Panc1 (cell line): ENCODE results near the gene RASGRF2. TPM values are rescaled to one million over a fixed set of nuclear protein-coding genes. Genes with fewer than 3 reads are reported as not detected.
"Not testable (repeated sequence)": the region's sequence is repeated elsewhere in the genome, so short reads cannot be mapped to it uniquely, and the experiment has no call there.

Source experiments
- ATAC-seq: fragments of 200-7000 bp; cut with Tn5 transposase; 2 replicates; pipeline ENCODE4 v1.9.1; 2020; ENCODE audit warnings: mild to moderate bottlenecking, moderate library complexity
- BruUV-seq: library from RNA; stranded (reverse); fragments of 400-500 nt; replicated peaks from 2 replicates; lab custom pipeline; 2021; lab: Mats Ljungman, UMichigan
- CTCF ChIA-PET: fragments of 300-600 bp; sonication (Branson Sonifier 250); formaldehyde crosslinking; loops from one replicate; lab custom pipeline; 2022; ENCODE audit warnings: antibody characterized with exemption; lab: Charles Lee
- POLR2A ChIA-PET: fragments of 300-600 bp; sonication (Branson Sonifier 250); formaldehyde crosslinking; loops from one replicate; lab custom pipeline; 2022; ENCODE audit warnings: antibody characterized with exemption; lab: Charles Lee
- DNase-seq: peaks from one replicate; pipeline ENCODE4 v3.0.0-alpha.2; 2010; ENCODE audit warnings: low read depth, low spot score
- H3K27ac ChIP-seq: 2 replicates; pipeline ENCODE4 v1.5.1; 2011; ENCODE audit warnings: mild to moderate bottlenecking, low read length, inconsistent platforms
- H3K27me3 ChIP-seq: fragments of 200-500 bp; sonication (Bioruptor generic); 2 replicates; pipeline ENCODE4 v1.6.0; 2014; ENCODE audit warnings: low read length, inconsistent platforms; ENCODE audit not compliant: control insufficient read depth, insufficient read depth
- H3K36me3 ChIP-seq: fragments of 200-500 bp; sonication (Bioruptor generic); 2 replicates; pipeline ENCODE4 v1.5.1; 2014; ENCODE audit warnings: inconsistent platforms, mild to moderate bottlenecking, low read length, moderate library complexity; ENCODE audit not compliant: control insufficient read depth, insufficient read depth
- H3K4me1 ChIP-seq: 2 replicates; pipeline ENCODE4 v1.5.1; 2011; ENCODE audit warnings: inconsistent platforms, mild to moderate bottlenecking, low read length, moderate library complexity; ENCODE audit not compliant: control insufficient read depth, insufficient read depth
- H3K4me3 ChIP-seq, 2 experiments: 2 replicates each; pipeline ENCODE4 v1.5.1; 2011 to 2012; ENCODE audit warnings: low read depth in 2 of 2, low read length in 2 of 2, mild to moderate bottlenecking in 2 of 2, inconsistent platforms in 1 of 2, moderate library complexity in 1 of 2
- H3K9me3 ChIP-seq: fragments of 200-500 bp; sonication (Bioruptor generic); 2 replicates; pipeline ENCODE4 v1.5.1; 2014; ENCODE audit warnings: low read depth, mild to moderate bottlenecking, inconsistent platforms, low read length, moderate library complexity; ENCODE audit not compliant: control insufficient read depth, insufficient read depth
- CTCF ChIP-seq: fragments of 450-650 bp; IDR thresholded peaks from 2 replicates; pipeline ENCODE4 v1.5.1; 2017; ENCODE audit warnings: mild to moderate bottlenecking
- POLR2AphosphoS5 ChIP-seq: IDR thresholded peaks from 2 replicates; pipeline ENCODE4 v1.6.1; 2012; ENCODE audit warnings: mild to moderate bottlenecking, low read depth, low read length, moderate library complexity
- REST ChIP-seq, 2 experiments: IDR thresholded peaks; 2 replicates each; pipeline ENCODE4 v1.6.1; 2011 to 2012; ENCODE audit warnings: low read depth in 2 of 2, control low read depth in 1 of 2, low read length in 1 of 2, mild to moderate bottlenecking in 1 of 2, moderate library complexity in 1 of 2; ENCODE audit not compliant: insufficient read depth in 1 of 2
- SIN3A ChIP-seq: IDR thresholded peaks from 2 replicates; pipeline ENCODE4 v1.6.1; 2012; ENCODE audit warnings: low read depth, mild to moderate bottlenecking, low read length, moderate library complexity, borderline replicate concordance; ENCODE audit not compliant: insufficient read depth
- TCF7L2 ChIP-seq: IDR thresholded peaks from 2 replicates; pipeline ENCODE4 v1.6.1; 2011; ENCODE audit warnings: mild to moderate bottlenecking, low read depth, low read length, inconsistent platforms
- in situ Hi-C: cut with HindIII; loops from 2 replicates; pipeline ENCODE4 v1.10.0; 2016; ENCODE audit warnings: low sequenced_read_pairs, low pct_unique_long_range_greater_than_20kb
- intact Hi-C: fragments of 100-400 bp; cut with micrococcal nuclease; formaldehyde crosslinking; loops from one replicate; pipeline ENCODE4 v1.10.0; 2022; ENCODE audit not compliant: unreplicated experiment
- total RNA-seq: library from RNA; stranded (reverse); gene quantifications from one replicate; pipeline ENCODE4 v1.2.1, GENCODE V29; 2021; ENCODE audit not compliant: unreplicated experiment

The RASGRF2 gene
- total RNA-seq, 1 experiment from 2014 or later, result 4.7 TPM

- intact Hi-C loops (no loop called here), in situ Hi-C loops (no loop called here)
- no peak for DNase-seq
- H3K4me1 ChIP-seq, result no peaks in the 10 kb centered on the region
- no peaks in the 10 kb centered on the region for H3K36me3 ChIP-seq
- no peaks in the 10 kb centered on the region for H3K27me3 ChIP-seq
- ChIA-PET CTCF (no interaction called here), POLR2A (interaction anchor here (0.7 kb wide), 1 partner anchor 15 kb away, joined by 3 read pairs; no protein-coding TSS in a partner anchor)
- no TSS peak for BruUV-seq
- no peaks in the 10 kb centered on the region for H3K9me3 ChIP-seq
- TF ChIP-seq CTCF, result no peak
- TF ChIP-seq TCF7L2, result no peak
- no peak for TF ChIP-seq POLR2AphosphoS5
- no peak for TF ChIP-seq SIN3A
- TF ChIP-seq REST (IDR thresholded peaks at IDR 0.05; ENCODE audit: insufficient read depth in 1 of 2, low read depth in 2 of 2, low read length in 1 of 2), result no peak
- no peak overlapping the region for H3K27ac ChIP-seq
- ATAC-seq, result no peak
- no peak overlapping the region for H3K4me3 ChIP-seq
Observed at GRCh38 chr5:81046041-81046440, 85.9 kb downstream of the RASGRF2 start.

GRCh38 chr5:81052325-81052724 is 92.2 kb downstream of the RASGRF2 start:
- no peak for TF ChIP-seq TCF7L2
- TF ChIP-seq CTCF, result no peak
- TF ChIP-seq POLR2AphosphoS5, result no peak
- BruUV-seq, result no TSS peak
- Histone ChIP-seq H3K27me3 (no peaks in the 10 kb centered on the region), H3K9me3 (no peaks in the 10 kb centered on the region), H3K4me3 (no peak overlapping the region), H3K36me3 (no peaks in the 10 kb centered on the region), H3K4me1 (no peaks in the 10 kb centered on the region), H3K27ac (no peak overlapping the region)
- in situ Hi-C loops, result no loop called here
- DNase-seq, result no peak
- no peak for ATAC-seq
- CTCF ChIA-PET, result no interaction called here
- POLR2A ChIA-PET, result no interaction called here
- intact Hi-C loops, result no loop called here

- H3K27me3 ChIP-seq, POLR2A ChIA-PET, BruUV-seq, H3K4me3 ChIP-seq, H3K36me3 ChIP-seq, DNase-seq, ATAC-seq, in situ Hi-C loops, CTCF ChIA-PET, H3K9me3 ChIP-seq, intact Hi-C loops, H3K27ac ChIP-seq, H3K4me1 ChIP-seq: not testable (repeated sequence)
Observed at GRCh38 chr5:81053282-81053681, 93.1 kb downstream of the RASGRF2 start.
